GM19324 (cell line): Measurements from ENCODE around the gene GFPT1.
"Not testable (repeated sequence)": the region's sequence is repeated elsewhere in the genome, so short reads cannot be mapped to it uniquely, and the experiment has no call there.

ENCODE experiments used
- ATAC-seq: cut with Tn5 transposase; IDR thresholded peaks from one replicate; pipeline ENCODE4 v1.9.1; 2021; ENCODE audit warnings: mild to moderate bottlenecking, moderate library complexity; ENCODE audit not compliant: unreplicated experiment, low FRiP score

Gene GFPT1

GRCh38 chr2:69385443-69386151 lies 1.4 kb downstream of the GFPT1 start:
- ATAC-seq = no peak

- no peak for ATAC-seq
Observed at GRCh38 chr2:69384618-69385081, 2.4 kb downstream of the GFPT1 start.

- no peak for ATAC-seq
Observed at GRCh38 chr2:69383176-69383812, 3.7 kb downstream of the GFPT1 start.

GRCh38 chr2:69382547-69382946 lies 4.5 kb downstream of the GFPT1 start:
- ATAC-seq = no peak

- ATAC-seq = no peak
Observed at GRCh38 chr2:69381337-69381737, 5.7 kb downstream of the GFPT1 start.

- ATAC-seq = no peak
Observed at GRCh38 chr2:69380072-69380917, 6.7 kb downstream of the GFPT1 start.

GRCh38 chr2:69376403-69376802 lies 10.6 kb downstream of the GFPT1 start:
- no peak for ATAC-seq

GRCh38 chr2:69375494-69376353 lies 11.3 kb downstream of the GFPT1 start:
- ATAC-seq = no peak

GRCh38 chr2:69372767-69373166 lies 14.3 kb downstream of the GFPT1 start:
- ATAC-seq = no peak

- no peak for ATAC-seq
Observed at GRCh38 chr2:69369802-69370201, 17.2 kb downstream of the GFPT1 start.

- no peak for ATAC-seq
Observed at GRCh38 chr2:69368588-69368987, 18.4 kb downstream of the GFPT1 start.

GRCh38 chr2:69359371-69359770 lies 27.7 kb downstream of the GFPT1 start:
- ATAC-seq = no peak

- no peak for ATAC-seq
Observed at GRCh38 chr2:69358914-69359313, 28.1 kb downstream of the GFPT1 start.

GRCh38 chr2:69356471-69356870 lies 30.6 kb downstream of the GFPT1 start:
- ATAC-seq = no peak

GRCh38 chr2:69354976-69355375 lies 32.1 kb downstream of the GFPT1 start:
- not testable (repeated sequence) for ATAC-seq

GRCh38 chr2:69353360-69353759 lies 33.7 kb downstream of the GFPT1 start:
- no peak for ATAC-seq

- no peak for ATAC-seq
Observed at GRCh38 chr2:69348781-69349180, 38.2 kb downstream of the GFPT1 start.

- no peak for ATAC-seq
Observed at GRCh38 chr2:69345434-69345833, 41.6 kb downstream of the GFPT1 start.

- ATAC-seq = no peak
Observed at GRCh38 chr2:69344305-69344704, 42.7 kb downstream of the GFPT1 start.

- no peak for ATAC-seq
Observed at GRCh38 chr2:69340101-69340775, 46.8 kb downstream of the GFPT1 start.
